GM12872 (cell line): ENCODE data around the gene TSHZ3.

Experiments
- CTCF ChIP-seq: IDR thresholded peaks from 3 replicates; pipeline ENCODE4 v1.5.1; 2011; ENCODE audit warnings: low read depth, mild to moderate bottlenecking, low read length, moderate library complexity; ENCODE audit not compliant: insufficient read depth

The TSHZ3 gene

DNA sequence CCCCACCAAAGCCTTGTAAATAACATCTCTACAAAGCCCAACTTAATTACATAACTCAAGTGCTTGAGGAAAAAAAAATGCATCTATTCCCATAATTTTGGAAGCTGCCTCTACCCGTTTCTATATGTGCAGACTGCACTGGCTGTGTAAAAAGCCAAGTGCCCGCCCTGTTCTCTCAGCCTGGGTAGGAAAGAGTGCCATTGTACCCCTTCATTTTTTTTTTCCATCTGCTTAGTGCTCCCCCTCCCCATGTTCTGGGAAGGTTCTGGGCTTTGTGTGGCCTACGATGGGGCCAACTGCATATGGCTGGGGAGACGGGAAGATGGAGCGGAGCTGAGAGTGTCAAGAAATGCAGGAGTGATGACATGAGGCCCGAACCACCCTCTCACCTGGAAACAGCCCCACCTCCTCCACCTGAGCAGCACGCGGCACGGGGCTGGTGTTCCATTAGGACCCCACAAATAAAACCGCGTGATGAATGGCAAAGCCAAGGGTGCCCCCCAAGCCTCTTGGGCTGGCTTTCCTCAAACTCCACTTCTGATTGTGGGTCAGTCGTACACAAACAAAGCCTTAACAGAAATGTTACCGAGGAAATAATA is 42.1 kb downstream of the TSHZ3 start:
- TF ChIP-seq CTCF = no peak

DNA sequence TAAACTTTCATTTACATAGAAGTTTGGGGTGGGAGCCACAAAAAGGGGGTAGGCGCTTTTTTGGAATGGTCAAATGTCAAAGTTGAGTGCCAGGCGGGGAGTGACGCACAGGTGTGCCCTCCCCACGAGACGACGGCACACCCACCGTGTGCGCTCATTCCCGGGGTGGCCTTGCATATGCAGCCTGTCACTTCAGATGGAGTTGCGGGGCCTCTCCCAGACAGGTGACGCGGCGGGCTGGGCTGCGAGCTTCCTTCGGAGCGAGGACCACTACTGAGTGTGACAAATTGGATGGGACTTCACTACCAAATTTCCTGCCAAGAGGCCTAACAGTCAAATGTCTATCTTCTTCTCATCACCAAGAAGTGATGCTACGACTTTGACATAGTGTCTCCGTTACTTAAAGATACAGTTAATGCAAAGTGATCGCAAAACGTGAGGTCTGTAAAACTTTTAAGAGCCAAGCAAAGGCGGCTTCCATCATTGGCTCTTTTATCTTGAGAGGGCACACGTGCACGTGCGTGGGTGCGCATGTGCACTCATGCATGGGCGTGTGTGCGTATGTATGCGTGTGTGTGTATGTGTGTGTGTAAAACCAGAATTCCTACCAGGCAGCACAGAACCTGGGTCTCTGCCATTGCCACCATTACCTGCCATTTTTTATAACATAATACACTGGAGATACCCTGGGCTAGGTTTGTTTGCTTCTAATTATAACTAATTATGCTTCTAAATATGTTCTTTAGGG is 43.1 kb downstream of the TSHZ3 start:
- no peak for TF ChIP-seq CTCF

DNA sequence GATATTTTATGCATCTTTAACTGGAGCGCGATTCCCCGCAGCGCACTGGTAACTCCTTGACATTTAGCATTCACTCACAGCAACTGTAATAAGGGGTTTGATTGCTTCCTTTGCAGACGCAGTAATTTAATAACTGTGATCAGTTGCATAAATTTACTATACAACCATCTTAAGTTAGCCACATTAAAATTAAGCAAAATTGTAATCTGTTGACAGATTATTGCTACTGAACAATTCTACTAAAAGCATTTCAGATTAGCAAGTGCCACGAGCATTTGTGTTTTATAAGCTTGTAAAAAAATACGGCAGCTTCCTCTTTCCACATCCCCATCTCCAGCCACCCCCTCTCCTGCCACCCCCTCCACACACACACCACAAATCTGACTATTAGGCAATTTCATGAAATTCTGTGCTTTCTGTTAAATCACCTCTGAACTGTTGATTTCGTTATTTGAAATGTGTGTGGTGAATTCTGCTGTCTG is 44.4 kb downstream of the TSHZ3 start:
- no peak for TF ChIP-seq CTCF

- TF ChIP-seq CTCF = no peak
These were observed 45.9 kb downstream of the TSHZ3 start for GRCh38 chr19:31303262-31303815.

GRCh38 chr19:31301306-31301980 is 47.8 kb downstream of the TSHZ3 start:
- no peak for TF ChIP-seq CTCF

DNA sequence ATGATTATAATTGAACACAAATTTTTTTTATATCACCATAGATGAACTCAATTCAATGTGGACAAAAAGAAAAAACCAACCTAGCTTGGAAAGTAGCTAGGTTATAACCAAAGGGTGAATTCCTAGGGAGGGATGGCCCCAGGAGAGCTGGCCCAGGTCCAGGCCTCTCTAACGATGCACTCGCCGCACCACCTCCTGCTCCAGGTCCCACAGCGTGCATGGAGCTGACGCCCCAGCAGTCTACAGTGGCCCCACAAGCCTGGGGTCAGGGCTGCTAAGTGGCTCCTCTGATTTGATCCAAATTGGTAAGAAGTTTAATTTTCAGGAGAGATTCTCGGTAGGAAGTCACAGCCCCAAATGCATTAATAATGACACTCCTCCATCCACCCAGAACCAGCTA is 48.8 kb downstream of the TSHZ3 start:
- TF ChIP-seq CTCF = no peak

GRCh38 chr19:31299665-31300064 is 49.6 kb downstream of the TSHZ3 start:
- TF ChIP-seq CTCF = no peak
